HepG2 (cell line): Measurements from ENCODE around the gene PPP1R14D. TPM values are rescaled to one million over a fixed set of nuclear protein-coding genes. Genes with fewer than 3 reads are reported as not detected.

Experiments
- ATAC-seq: fragments of 200-7000 bp; cut with Tn5 transposase; 3 replicates; pipeline ENCODE4 v1.9.1; 2020; ENCODE audit warnings: mild to moderate bottlenecking, moderate library complexity
- BruUV-seq: library from RNA; stranded (reverse); fragments of 400-500 nt; replicated peaks from 2 replicates; lab custom pipeline; 2021; lab: Mats Ljungman, UMichigan
- CTCF ChIA-PET: fragments of 300-600 bp; formaldehyde crosslinking; extraction: SDS; loops from one replicate; lab custom pipeline; 2021; ENCODE audit warnings: low total read pairs, inconsistent platforms, low intra/inter-chr PET ratio; lab: Yijun Ruan, JAX
- POLR2A ChIA-PET: fragments of 350-600 bp; sonication (Branson Sonifier 250); formaldehyde crosslinking; loops from one replicate; lab custom pipeline; 2020; ENCODE audit warnings: antibody characterized with exemption, inconsistent platforms; lab: Yijun Ruan, JAX
- DNase-seq: peaks from one replicate; pipeline ENCODE4 v3.0.0-alpha.2; 2015; ENCODE audit warnings: low spot score
- FAIRE-seq: peaks from 3 replicates; lab custom pipeline; 2011; peaks lifted over from hg19 to GRCh38; lab: Jason Lieb, UNC
- H2AFZ ChIP-seq: one replicate; pipeline ENCODE4 v1.6.1; 2011; ENCODE audit warnings: low read length, inconsistent platforms
- H3K27ac ChIP-seq: fragments of 300-600 bp; 3 replicates; pipeline ENCODE4 v1.8.0; 2011; ENCODE audit warnings: mixed run types, mild to moderate bottlenecking, mixed read lengths, low read length, inconsistent platforms; ENCODE audit not compliant: insufficient read depth; ENCODE audit errors: extremely low read length
- H3K27me3 ChIP-seq, 2 experiments: fragments of 200-600 bp in 1 of 2; 2 replicates in 1 of 2; 3 replicates in 1 of 2; pipeline versions ENCODE4 v1.6.0 to v1.8.0; 2011; ENCODE audit warnings: low read length in 2 of 2, mild to moderate bottlenecking in 2 of 2, moderate library complexity in 2 of 2, inconsistent platforms in 1 of 2; ENCODE audit not compliant: insufficient read depth in 2 of 2, control insufficient read depth in 1 of 2
- H3K36me3 ChIP-seq, 2 experiments: fragments of 200-600 bp in 1 of 2; replicated peaks in 1 of 2; 2 replicates in 1 of 2; 3 replicates in 1 of 2; pipeline versions ENCODE4 v1.5.1 to v1.8.0; 2011; ENCODE audit warnings: low read length in 2 of 2, inconsistent platforms in 1 of 2; ENCODE audit not compliant: insufficient read depth in 2 of 2, control insufficient read depth in 1 of 2
- H3K4me1 ChIP-seq: 2 replicates; pipeline ENCODE4 v1.5.1; 2012; ENCODE audit warnings: low read length, inconsistent platforms; ENCODE audit not compliant: insufficient read depth
- H3K4me2 ChIP-seq: 2 replicates; pipeline ENCODE4 v1.6.0; 2011; ENCODE audit warnings: low read depth, low read length, inconsistent platforms
- H3K4me3 ChIP-seq, 3 experiments: fragments of 200-600 bp in 1 of 3; sonication (generic), shearing (Covaris generic) in 1 of 3; replicated peaks in 1 of 3; 2 replicates each; pipeline ENCODE4 v1.5.1; 2011 to 2016; ENCODE audit warnings: low read length in 3 of 3, inconsistent platforms in 2 of 3, low read depth in 2 of 3, mild to moderate bottlenecking in 2 of 3, control low read depth in 1 of 3, mixed read lengths in 1 of 3; ENCODE audit not compliant: insufficient read depth in 1 of 3
- H3K79me2 ChIP-seq: one replicate; pipeline ENCODE4 v1.6.1; 2011; ENCODE audit warnings: low read length, inconsistent platforms; ENCODE audit not compliant: insufficient read depth
- H3K9ac ChIP-seq: 2 replicates; pipeline ENCODE4 v1.6.0; 2011; ENCODE audit warnings: mild to moderate bottlenecking, low read depth, low read length, inconsistent platforms; ENCODE audit not compliant: insufficient read depth
- H3K9me3 ChIP-seq: 2 replicates; pipeline ENCODE4 v1.5.1; 2012; ENCODE audit warnings: mild to moderate bottlenecking, low read length
- H4K20me1 ChIP-seq: 2 replicates; pipeline ENCODE4 v1.6.0; 2011; ENCODE audit warnings: inconsistent platforms, mild to moderate bottlenecking, low read length, moderate library complexity; ENCODE audit not compliant: insufficient read depth
- ADNP ChIP-seq: sonication (generic); formaldehyde crosslinking; IDR thresholded peaks from 2 replicates; pipeline ENCODE4 v1.4.0; 2020; ENCODE audit warnings: missing genetic modification reagents
- FOSL2 ChIP-seq: sonication (generic); formaldehyde crosslinking; IDR thresholded peaks from 2 replicates; pipeline ENCODE4 v1.4.0; 2020; ENCODE audit warnings: missing genetic modification reagents
- HOXD1 ChIP-seq: sonication (generic); formaldehyde crosslinking; IDR thresholded peaks from 2 replicates; pipeline ENCODE4 v1.5.0; 2020; ENCODE audit warnings: missing genetic modification reagents
- MYC ChIP-seq: sonication (generic); formaldehyde crosslinking; IDR thresholded peaks from 2 replicates; pipeline ENCODE4 v1.9.0; 2021; ENCODE audit warnings: missing genetic modification reagents, borderline replicate concordance
- NFE2 ChIP-seq: sonication (generic); formaldehyde crosslinking; IDR thresholded peaks from 2 replicates; pipeline ENCODE4 v1.4.0; 2020; ENCODE audit warnings: missing genetic modification reagents
- NFIC ChIP-seq: IDR thresholded peaks from 2 replicates; pipeline ENCODE4 v1.6.1; 2012; ENCODE audit warnings: mild to moderate bottlenecking, low read length, inconsistent platforms
- NR2F2 ChIP-seq: IDR thresholded peaks from 2 replicates; pipeline ENCODE4 v1.6.1; 2012; ENCODE audit warnings: low read depth, inconsistent platforms, borderline replicate concordance
- TAF1 ChIP-seq: sonication (generic); formaldehyde crosslinking; IDR thresholded peaks from 2 replicates; pipeline ENCODE4 v1.4.0; 2020; ENCODE audit warnings: missing genetic modification reagents
- YY1 ChIP-seq: IDR thresholded peaks from 2 replicates; pipeline ENCODE4 v1.6.1; 2011; ENCODE audit warnings: low read length, low read depth, moderate library complexity, mild to moderate bottlenecking; ENCODE audit not compliant: insufficient read depth, insufficient replicate concordance
- ZNF543 ChIP-seq: sonication (generic); formaldehyde crosslinking; IDR thresholded peaks from 2 replicates; pipeline ENCODE4 v1.4.0; 2020; ENCODE audit warnings: mild to moderate bottlenecking, missing genetic modification reagents
- ZNF782 ChIP-seq: sonication (generic); formaldehyde crosslinking; IDR thresholded peaks from 2 replicates; pipeline ENCODE4 v1.4.0; 2020; ENCODE audit warnings: missing genetic modification reagents, mild to moderate bottlenecking, borderline replicate concordance
- ZNF788 ChIP-seq: sonication (generic); formaldehyde crosslinking; IDR thresholded peaks from 2 replicates; pipeline ENCODE4 v1.5.0; 2020; ENCODE audit warnings: mild to moderate bottlenecking, missing genetic modification reagents, borderline replicate concordance
- WGBS: methylation state at CpG from one replicate; pipeline ENCODE4 v1.1.6; 2017; ENCODE audit warnings: low lambda C conversion rate; 5-methylcytosine and 5-hydroxymethylcytosine counted together
- in situ Hi-C: cut with HindIII; loops from 2 replicates; pipeline ENCODE4 v1.10.0; 2017; ENCODE audit warnings: low pct_unique_long_range_greater_than_20kb; ENCODE audit not compliant: extremely low pct_ligation_motif_present
- intact Hi-C: fragments of 100-400 bp; cut with micrococcal nuclease; formaldehyde crosslinking; loops from one replicate; pipeline ENCODE4 v1.10.0; 2022; ENCODE audit not compliant: unreplicated experiment
- polyA plus RNA-seq, 8 experiments: library from polyadenylated mRNA; depleted of rRNA in 3 of 8; stranded (reverse) in 7 of 8; unstranded in 1 of 8; fragments of >200 nt; fragmentation: Illumina TruSeq in 4 of 8; extraction: Trizol in 4 of 8; gene quantifications; 2 replicates each; pipeline versions ENCODE4 v1.2.1 to v1.2.3, GENCODE V29; 2011 to 2016; ENCODE audit warnings: low read depth in 4 of 8, missing spikeins in 1 of 8, mixed read lengths in 1 of 8; ENCODE audit not compliant: insufficient read depth in 1 of 8
- total RNA-seq, 5 experiments: library from RNA; depleted of rRNA; stranded (reverse); fragments of >200 nt; fragmentation: Illumina TruSeq; extraction: Trizol; gene quantifications; 2 replicates each; pipeline ENCODE4 v1.2.3, GENCODE V29; 2016; ENCODE audit warnings: low read depth in 1 of 5
- TF ChIP-seq, protein P1 (sequence below): sonication (generic); formaldehyde crosslinking; IDR thresholded peaks from 2 replicates; pipeline ENCODE4 v1.8.0; 2022; ENCODE audit warnings: mild to moderate bottlenecking, missing genetic modification reagents
- TF ChIP-seq, protein P2 (sequence below): sonication (generic); formaldehyde crosslinking; IDR thresholded peaks from 2 replicates; pipeline ENCODE4 v1.4.0; 2020; ENCODE audit warnings: missing genetic modification reagents
- TF ChIP-seq, protein P3 (sequence below): sonication (generic); formaldehyde crosslinking; IDR thresholded peaks from 2 replicates; pipeline ENCODE4 v1.4.0; 2020; ENCODE audit warnings: mild to moderate bottlenecking, missing genetic modification reagents

Gene PPP1R14D
- total and polyA plus RNA-seq, 2 of the 13 experiments (the other 11 are each of a cell fraction or from before 2014, with no cell fraction given): 0.53 to 0.55 TPM

DNA sequence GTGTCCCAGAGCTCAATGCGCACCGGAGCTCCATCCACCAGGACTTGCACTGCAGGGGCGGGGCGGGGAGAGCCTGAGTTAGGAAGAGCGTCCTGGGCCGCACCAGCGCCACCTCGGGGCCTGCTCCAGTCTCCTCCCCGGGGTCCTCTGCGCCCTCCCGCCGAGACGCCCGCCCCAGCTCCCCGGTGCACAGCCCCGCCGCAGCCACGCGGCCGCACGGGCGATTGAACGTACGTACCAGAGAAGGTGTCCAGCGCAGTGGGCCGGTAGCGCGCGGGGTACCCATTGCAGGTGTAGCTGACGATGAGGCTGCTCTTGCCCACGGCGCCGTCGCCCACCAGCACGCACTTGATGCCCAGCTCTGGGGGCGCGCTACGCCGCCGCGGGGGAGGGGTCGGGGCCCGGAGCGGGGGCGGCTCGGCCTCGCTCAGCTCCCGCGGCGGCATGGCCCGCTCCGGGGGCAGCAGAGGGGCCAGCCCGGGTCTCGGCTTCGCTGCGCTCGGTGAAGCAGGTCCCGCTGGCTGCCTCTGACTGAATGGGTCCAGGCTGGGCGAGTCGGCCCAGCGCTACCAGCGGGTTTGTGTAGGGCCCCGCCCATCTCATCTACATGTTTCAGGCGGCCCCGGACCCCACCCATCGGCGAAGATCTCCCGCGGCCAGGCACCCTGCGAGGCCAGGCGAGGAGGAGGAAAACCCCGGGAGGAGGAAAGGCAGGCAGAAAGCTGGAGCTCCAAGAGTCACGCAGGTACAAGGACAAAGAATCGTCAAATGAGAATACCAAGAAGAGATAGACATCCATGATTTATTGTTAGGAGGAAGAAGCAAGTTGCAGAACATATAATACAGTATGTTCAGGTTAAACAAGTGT is 45.4 kb upstream of the PPP1R14D start, which contains the start of gene RHOV:
Gene RHOV (minus strand): TSS at position 541 of the 868 bp plus-strand sequence. CDS start 95 bp downstream, at position 446.
- FAIRE-seq (peak; percentile 43), DNase-seq (peak; percentile 62), ATAC-seq (peak; percentile 91)
- WGBS: 0% methylated on average over 18 of the region's 74 CpGs
- Histone ChIP-seq H3K4me1 (peaks cover 25% of the 10 kb centered on the region), H3K79me2 (no peaks in the 10 kb centered on the region), H3K9me3 (no peaks in the 10 kb centered on the region), H3K4me3 (peak within 1 kb of the TSS; percentile 53 to 75 (median 62)), H3K4me2 (peak within 1 kb of the TSS; percentile 82), H3K36me3 (no peaks in the 10 kb centered on the region), H3K27me3 (peaks cover 0 to 27% of the 10 kb centered on the region in 2 experiments; a peak in 2 of 5 replicates), H3K27ac (no peak within 1 kb of the TSS), H4K20me1 (no peaks in the 10 kb centered on the region), H3K9ac (0 out of 2 replicates have a peak within 1 kb of the TSS, but pooled peaks have one; percentile 5), H2AFZ (no peak within 1 kb of the TSS)
- intact Hi-C loops (no loop called here), in situ Hi-C loops (no loop called here)
- ChIA-PET POLR2A (interaction anchor here (0.6 to 1.5 kb wide), 5 partner anchors 15 to 69 kb away, joined by 3 to 5 read pairs (median 4); partner anchors contain the start of genes DNAJC17 and ZFYVE19), CTCF (interaction anchor here (1.1 kb wide), 1 partner anchor 15 kb away, joined by 3 read pairs; no protein-coding TSS in a partner anchor)
- no TSS peak for BruUV-seq
- 0 out of 2 replicates have a peak, but pooled peaks have one; percentile 44 for TF ChIP-seq HOXD1 (CRISPR knock-in tag)
- peak; percentile 10 for TF ChIP-seq YY1
- TF ChIP-seq NFE2 (CRISPR knock-in tag): no peak
- TF ChIP-seq NR2F2: no peak
- TF ChIP-seq ZNF782: peak; percentile 52; the same call in 1 of the 2 replicates
- TF ChIP-seq, protein P1, sequence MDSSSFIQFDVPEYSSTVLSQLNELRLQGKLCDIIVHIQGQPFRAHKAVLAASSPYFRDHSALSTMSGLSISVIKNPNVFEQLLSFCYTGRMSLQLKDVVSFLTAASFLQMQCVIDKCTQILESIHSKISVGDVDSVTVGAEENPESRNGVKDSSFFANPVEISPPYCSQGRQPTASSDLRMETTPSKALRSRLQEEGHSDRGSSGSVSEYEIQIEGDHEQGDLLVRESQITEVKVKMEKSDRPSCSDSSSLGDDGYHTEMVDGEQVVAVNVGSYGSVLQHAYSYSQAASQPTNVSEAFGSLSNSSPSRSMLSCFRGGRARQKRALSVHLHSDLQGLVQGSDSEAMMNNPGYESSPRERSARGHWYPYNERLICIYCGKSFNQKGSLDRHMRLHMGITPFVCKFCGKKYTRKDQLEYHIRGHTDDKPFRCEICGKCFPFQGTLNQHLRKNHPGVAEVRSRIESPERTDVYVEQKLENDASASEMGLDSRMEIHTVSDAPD (CRISPR knock-in tag): no peak
- 0 out of 2 replicates have a peak, but pooled peaks have one; percentile 18 for TF ChIP-seq TAF1 (CRISPR knock-in tag)
- 0 out of 2 replicates have a peak, but pooled peaks have one; percentile 47 for TF ChIP-seq ZNF543 (CRISPR knock-in tag)
- TF ChIP-seq, protein P2, sequence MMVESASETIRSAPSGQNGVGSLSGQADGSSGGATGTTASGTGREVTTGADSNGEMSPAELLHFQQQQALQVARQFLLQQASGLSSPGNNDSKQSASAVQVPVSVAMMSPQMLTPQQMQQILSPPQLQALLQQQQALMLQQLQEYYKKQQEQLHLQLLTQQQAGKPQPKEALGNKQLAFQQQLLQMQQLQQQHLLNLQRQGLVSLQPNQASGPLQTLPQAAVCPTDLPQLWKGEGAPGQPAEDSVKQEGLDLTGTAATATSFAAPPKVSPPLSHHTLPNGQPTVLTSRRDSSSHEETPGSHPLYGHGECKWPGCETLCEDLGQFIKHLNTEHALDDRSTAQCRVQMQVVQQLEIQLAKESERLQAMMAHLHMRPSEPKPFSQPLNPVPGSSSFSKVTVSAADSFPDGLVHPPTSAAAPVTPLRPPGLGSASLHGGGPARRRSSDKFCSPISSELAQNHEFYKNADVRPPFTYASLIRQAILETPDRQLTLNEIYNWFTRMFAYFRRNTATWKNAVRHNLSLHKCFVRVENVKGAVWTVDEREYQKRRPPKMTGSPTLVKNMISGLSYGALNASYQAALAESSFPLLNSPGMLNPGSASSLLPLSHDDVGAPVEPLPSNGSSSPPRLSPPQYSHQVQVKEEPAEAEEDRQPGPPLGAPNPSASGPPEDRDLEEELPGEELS (CRISPR knock-in tag): 0 out of 2 replicates have a peak, but pooled peaks have one; percentile 36
- TF ChIP-seq NFIC: no peak
- TF ChIP-seq, protein P3, sequence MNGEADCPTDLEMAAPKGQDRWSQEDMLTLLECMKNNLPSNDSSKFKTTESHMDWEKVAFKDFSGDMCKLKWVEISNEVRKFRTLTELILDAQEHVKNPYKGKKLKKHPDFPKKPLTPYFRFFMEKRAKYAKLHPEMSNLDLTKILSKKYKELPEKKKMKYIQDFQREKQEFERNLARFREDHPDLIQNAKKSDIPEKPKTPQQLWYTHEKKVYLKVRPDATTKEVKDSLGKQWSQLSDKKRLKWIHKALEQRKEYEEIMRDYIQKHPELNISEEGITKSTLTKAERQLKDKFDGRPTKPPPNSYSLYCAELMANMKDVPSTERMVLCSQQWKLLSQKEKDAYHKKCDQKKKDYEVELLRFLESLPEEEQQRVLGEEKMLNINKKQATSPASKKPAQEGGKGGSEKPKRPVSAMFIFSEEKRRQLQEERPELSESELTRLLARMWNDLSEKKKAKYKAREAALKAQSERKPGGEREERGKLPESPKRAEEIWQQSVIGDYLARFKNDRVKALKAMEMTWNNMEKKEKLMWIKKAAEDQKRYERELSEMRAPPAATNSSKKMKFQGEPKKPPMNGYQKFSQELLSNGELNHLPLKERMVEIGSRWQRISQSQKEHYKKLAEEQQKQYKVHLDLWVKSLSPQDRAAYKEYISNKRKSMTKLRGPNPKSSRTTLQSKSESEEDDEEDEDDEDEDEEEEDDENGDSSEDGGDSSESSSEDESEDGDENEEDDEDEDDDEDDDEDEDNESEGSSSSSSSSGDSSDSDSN (CRISPR knock-in tag): peak; percentile 86
- peak; percentile 51; the same call in 1 of the 2 replicates for TF ChIP-seq ADNP
- TF ChIP-seq MYC: peak; percentile 78
- no peak for TF ChIP-seq FOSL2 (CRISPR knock-in tag)
- peak; percentile 42; the same call in 1 of the 2 replicates for TF ChIP-seq ZNF788 (CRISPR knock-in tag)
